ENCODE measurements around the gene FCER1G. TPM values are rescaled to one million over a fixed set of nuclear protein-coding genes. Genes with fewer than 3 reads are reported as not detected.

The FCER1G gene
- total RNA-seq, 1 experiment from 2014 or later = 0.77 TPM

GRCh38 chr1:161265305-161265704 lies 50.2 kb downstream of the FCER1G start:
- no peaks in the 10 kb centered on the region for H3K9me3 ChIP-seq (ENCODE audit: control insufficient read depth, insufficient read depth, low read depth, low read length)
- CTCF ChIA-PET = no interaction called here
- H3K36me3 ChIP-seq (ENCODE audit: control insufficient read depth, insufficient read depth, low read length) = no peaks in the 10 kb centered on the region
- POLR2A ChIA-PET = interaction anchor here (1.0 kb wide), 1 partner anchor 63 kb away, joined by 3 read pairs; the partner anchor contains the start of gene NDUFS2
- no peaks in the 10 kb centered on the region; the same call in 1 of the 2 replicates for H3K4me1 ChIP-seq (ENCODE audit: control insufficient read depth, insufficient read depth, low read length)
- no peak overlapping the region for H3K27ac ChIP-seq (ENCODE audit: low read length)
- intact Hi-C loops (cut with micrococcal nuclease; ENCODE audit: unreplicated experiment) (no loop called here), in situ Hi-C loops (cut with HindIII; ENCODE audit: low pct_unique_long_range_greater_than_20kb, low sequenced_read_pairs) (no loop called here)
- H3K27me3 ChIP-seq (ENCODE audit: control insufficient read depth, insufficient read depth, low read length) = peaks cover 12% of the 10 kb centered on the region; the same call in 1 of the 2 replicates
- BruUV-seq (replicated peaks) = no TSS peak
- no peak overlapping the region for H3K4me3 ChIP-seq (ENCODE audit: low read depth in 2 of 2, low read length in 2 of 2)
- TF ChIP-seq POLR2AphosphoS5 (IDR thresholded peaks at IDR 0.05; ENCODE audit: low read depth, low read length) (no peak), CTCF (IDR thresholded peaks at IDR 0.05) (no peak), TCF7L2 (IDR thresholded peaks at IDR 0.05; ENCODE audit: low read depth, low read length) (no peak), REST (IDR thresholded peaks at IDR 0.05; ENCODE audit: insufficient read depth in 1 of 2, low read depth in 2 of 2, low read length in 1 of 2) (no peak), SIN3A (IDR thresholded peaks at IDR 0.05; ENCODE audit: borderline replicate concordance, insufficient read depth, low read depth, low read length) (no peak)
- ATAC-seq = no peak
- no peak for DNase-seq (ENCODE audit: low read depth, low spot score)

- BruUV-seq (replicated peaks) = no TSS peak
- intact Hi-C loops (cut with micrococcal nuclease; ENCODE audit: unreplicated experiment) = no loop called here
- TF ChIP-seq CTCF (IDR thresholded peaks at IDR 0.05) = no peak
- no peak for TF ChIP-seq REST (IDR thresholded peaks at IDR 0.05; ENCODE audit: insufficient read depth in 1 of 2, low read depth in 2 of 2, low read length in 1 of 2)
- no peak for TF ChIP-seq POLR2AphosphoS5 (IDR thresholded peaks at IDR 0.05; ENCODE audit: low read depth, low read length)
- no peak for TF ChIP-seq TCF7L2 (IDR thresholded peaks at IDR 0.05; ENCODE audit: low read depth, low read length)
- no peak for TF ChIP-seq SIN3A (IDR thresholded peaks at IDR 0.05; ENCODE audit: borderline replicate concordance, insufficient read depth, low read depth, low read length)
- POLR2A ChIA-PET = interaction anchor here (1.0 kb wide), 1 partner anchor 64 kb away, joined by 3 read pairs; the partner anchor contains the start of gene NDUFS2
- Histone ChIP-seq H3K36me3 (ENCODE audit: control insufficient read depth, insufficient read depth, low read length) (no peaks in the 10 kb centered on the region), H3K9me3 (ENCODE audit: control insufficient read depth, insufficient read depth, low read depth, low read length) (no peaks in the 10 kb centered on the region), H3K27me3 (ENCODE audit: control insufficient read depth, insufficient read depth, low read length) (peaks cover 4% of the 10 kb centered on the region; the same call in 1 of the 2 replicates), H3K4me1 (ENCODE audit: control insufficient read depth, insufficient read depth, low read length) (no peaks in the 10 kb centered on the region; the same call in 1 of the 2 replicates), H3K4me3 (ENCODE audit: low read depth in 2 of 2, low read length in 2 of 2) (no peak overlapping the region), H3K27ac (ENCODE audit: low read length) (no peak overlapping the region)
- in situ Hi-C loops (cut with HindIII; ENCODE audit: low pct_unique_long_range_greater_than_20kb, low sequenced_read_pairs) = no loop called here
- no peak for DNase-seq (ENCODE audit: low read depth, low spot score)
- no peak for ATAC-seq
- CTCF ChIA-PET = no interaction called here
Observed at GRCh38 chr1:161266202-161266601, 51.1 kb downstream of the FCER1G start.
